ENCODE results near the gene C6orf62. TPM values are rescaled to one million over a fixed set of nuclear protein-coding genes. Genes with fewer than 3 reads are reported as not detected.
"Not testable (repeated sequence)": the region's sequence is repeated elsewhere in the genome, so short reads cannot be mapped to it uniquely, and the experiment has no call there.

Gene C6orf62
- polyA plus RNA-seq, 2 of the 4 experiments (the other 2 are of a cell fraction), result 66.3 to 73.4 TPM

DNA sequence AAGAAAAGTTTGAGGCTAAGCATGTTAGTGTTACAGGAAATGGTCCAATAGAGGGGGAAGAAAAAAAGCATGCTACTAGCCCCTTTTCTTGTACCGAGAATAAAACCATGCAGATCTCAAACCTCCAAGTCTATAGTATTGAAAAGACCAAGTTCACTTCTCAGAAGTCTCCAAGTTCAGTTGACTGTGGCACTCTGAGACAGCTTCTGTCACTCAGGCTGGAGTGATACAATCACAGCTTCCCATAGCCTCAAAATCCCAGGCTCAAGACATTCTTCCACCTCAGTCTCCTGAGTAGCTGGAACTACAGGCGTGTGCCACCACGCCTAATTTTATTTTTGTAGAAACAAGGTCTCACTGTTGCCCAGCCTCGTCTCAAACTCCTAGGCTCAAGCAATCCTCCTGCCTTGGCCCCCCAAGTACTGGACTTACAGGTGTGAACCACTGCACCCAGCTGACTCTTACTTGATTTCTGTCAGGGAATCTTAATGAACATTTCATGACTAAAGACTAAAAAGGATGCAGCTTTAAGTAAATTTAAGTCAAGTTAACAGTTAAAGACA lies 16.2 kb downstream of the C6orf62 start:
- Histone ChIP-seq H3K9me3 (no peaks in the 10 kb centered on the region), H3K4me3 (no peak overlapping the region), H3K27ac (no peak overlapping the region), H3K4me1 (no peaks in the 10 kb centered on the region; the same call in 2 of the 3 replicates), H3K4me2 (no peak overlapping the region)
- FAIRE-seq (no peak), ATAC-seq (peak in 1 of 2 experiments; percentile 18; a peak in 3 of 6 replicates), DNase-seq (ENCODE audit: low read depth in 1 of 2, low spot score in 1 of 2) (no peak)
- POLR2A ChIA-PET, result no interaction called here
- CTCF ChIA-PET, result interaction anchor here (0.6 to 1.2 kb wide), 4 partner anchors 11 to 127 kb away, joined by 3 to 4 read pairs (median 3); no protein-coding TSS in a partner anchor
- 90% methylated on average over 4 of the region's 4 CpGs for WGBS (ENCODE audit: missing lambda C conversion rate)
- TF ChIP-seq FOXS1 (CRISPR knock-in tag; IDR thresholded peaks at IDR 0.05), result no peak
- TF ChIP-seq RNF2 (IDR thresholded peaks at IDR 0.05; ENCODE audit: borderline replicate concordance, low read depth), result no peak
- no peak for TF ChIP-seq HOXA7 (CRISPR knock-in tag; IDR thresholded peaks at IDR 0.05)
- no peak for TF ChIP-seq MAZ (IDR thresholded peaks at IDR 0.05; ENCODE audit: borderline replicate concordance, low read depth, low read length)

DNA sequence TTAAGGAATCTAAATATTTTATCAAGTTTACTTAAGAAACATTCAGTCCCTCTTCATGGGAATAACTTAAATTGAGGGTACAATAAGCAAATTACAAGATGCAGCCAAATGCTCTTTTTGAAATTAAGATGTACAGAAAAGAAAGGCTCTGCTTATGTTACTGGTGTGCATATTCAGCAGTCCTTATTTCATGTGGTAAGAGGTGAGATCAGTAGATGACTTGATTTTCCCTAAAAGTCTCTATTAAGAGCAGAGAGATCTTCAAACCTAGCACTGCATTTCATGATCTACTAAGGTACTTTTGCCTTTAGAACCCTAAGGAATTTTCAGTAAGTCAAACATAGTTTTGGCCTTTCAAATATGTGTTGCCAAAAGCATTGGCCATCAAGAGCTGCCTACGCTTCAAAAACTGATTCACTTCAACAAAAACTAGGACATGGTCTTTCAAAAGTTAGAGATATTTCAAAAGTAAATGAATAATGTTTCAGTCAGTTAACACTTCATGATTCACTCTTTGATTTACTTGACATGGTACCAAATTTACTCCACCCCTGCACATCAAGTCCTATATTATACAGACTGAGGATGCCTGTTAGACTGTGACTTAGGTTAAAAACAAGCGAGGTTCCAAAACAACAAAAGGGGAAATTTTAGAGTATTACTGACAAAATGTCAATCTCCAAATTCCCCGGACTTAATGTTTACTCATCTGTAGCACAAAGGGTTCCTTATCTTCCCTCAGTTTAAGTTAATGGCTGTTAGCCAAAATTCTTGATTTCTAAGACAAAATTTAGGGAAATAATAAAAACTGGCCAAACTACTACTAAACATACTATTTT lies 19.2 kb downstream of the C6orf62 start:
- no peak overlapping the region for H3K4me2 ChIP-seq
- POLR2A ChIA-PET, result interaction anchor here (0.6 kb wide), 2 partner anchors 9 to 20 kb away, joined by 4 to 7 read pairs; no protein-coding TSS in a partner anchor
- no peak overlapping the region for H3K27ac ChIP-seq
- DNase-seq (ENCODE audit: low read depth in 1 of 2, low spot score in 1 of 2) (no peak), ATAC-seq (no peak), FAIRE-seq (no peak)
- no peak overlapping the region for H3K4me3 ChIP-seq
- no peaks in the 10 kb centered on the region for H3K9me3 ChIP-seq
- TF ChIP-seq HOXB5 (CRISPR knock-in tag; IDR thresholded peaks at IDR 0.05), result no peak
- TF ChIP-seq, protein P1, sequence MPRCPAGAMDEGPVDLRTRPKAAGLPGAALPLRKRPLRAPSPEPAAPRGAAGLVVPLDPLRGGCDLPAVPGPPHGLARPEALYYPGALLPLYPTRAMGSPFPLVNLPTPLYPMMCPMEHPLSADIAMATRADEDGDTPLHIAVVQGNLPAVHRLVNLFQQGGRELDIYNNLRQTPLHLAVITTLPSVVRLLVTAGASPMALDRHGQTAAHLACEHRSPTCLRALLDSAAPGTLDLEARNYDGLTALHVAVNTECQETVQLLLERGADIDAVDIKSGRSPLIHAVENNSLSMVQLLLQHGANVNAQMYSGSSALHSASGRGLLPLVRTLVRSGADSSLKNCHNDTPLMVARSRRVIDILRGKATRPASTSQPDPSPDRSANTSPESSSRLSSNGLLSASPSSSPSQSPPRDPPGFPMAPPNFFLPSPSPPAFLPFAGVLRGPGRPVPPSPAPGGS (IDR thresholded peaks at IDR 0.05), result no peak
- TF ChIP-seq ZFP36 (IDR thresholded peaks at IDR 0.05; ENCODE audit: borderline replicate concordance, partially characterized antibody), result no peak
- no peak for TF ChIP-seq TFCP2L1 (CRISPR knock-in tag; IDR thresholded peaks at IDR 0.05)
- CTCF ChIA-PET, result interaction anchor here (0.5 to 2.5 kb wide), 3 partner anchors 10 to 175 kb away, joined by 3 to 10 read pairs (median 4); no protein-coding TSS in a partner anchor
- H3K4me1 ChIP-seq, result no peaks in the 10 kb centered on the region; the same call in 2 of the 3 replicates
- WGBS (ENCODE audit: missing lambda C conversion rate), result 75% methylated on average over 3 of the region's 3 CpGs

DNA sequence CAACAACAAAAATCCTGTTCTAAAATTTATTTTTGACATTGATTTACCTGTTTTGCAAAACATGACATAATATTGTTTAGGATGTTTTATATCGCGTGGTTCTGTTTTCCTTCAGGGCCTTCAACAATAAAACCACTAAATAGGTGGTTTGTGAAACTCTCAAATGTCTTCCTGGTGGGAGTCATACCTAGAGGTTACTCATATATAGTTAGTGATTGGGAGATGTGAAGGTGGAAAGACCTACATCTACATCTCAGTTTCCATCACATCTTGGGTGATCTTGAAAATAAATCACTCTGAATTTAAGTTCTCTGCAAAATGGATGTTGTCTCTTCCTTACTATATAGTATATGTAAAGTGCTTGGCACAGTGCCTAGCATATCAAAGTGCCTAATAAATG lies 22.9 kb downstream of the C6orf62 start:
- DNase-seq (ENCODE audit: low read depth in 1 of 2, low spot score in 1 of 2), result no peak
- Histone ChIP-seq H3K4me2 (no peak overlapping the region), H3K4me1 (no peaks in the 10 kb centered on the region; the same call in 2 of the 3 replicates), H3K27ac (no peak overlapping the region), H3K9me3 (no peaks in the 10 kb centered on the region), H3K4me3 (no peak overlapping the region)
- ChIA-PET CTCF (interaction anchor here (0.7 to 6.0 kb wide), 5 partner anchors 8 to 175 kb away, joined by 3 to 32 read pairs (median 3); no protein-coding TSS in a partner anchor), POLR2A (no interaction called here)
- no peak for FAIRE-seq
- TF ChIP-seq POLR2AphosphoS2 (conservative IDR thresholded peaks at IDR 0.05; ENCODE audit: low read length) (no peak), KDM5A (IDR thresholded peaks at IDR 0.05) (no peak)
- WGBS (ENCODE audit: missing lambda C conversion rate), result 97% methylated on average over 2 of the region's 2 CpGs
- ATAC-seq, result no peak

DNA sequence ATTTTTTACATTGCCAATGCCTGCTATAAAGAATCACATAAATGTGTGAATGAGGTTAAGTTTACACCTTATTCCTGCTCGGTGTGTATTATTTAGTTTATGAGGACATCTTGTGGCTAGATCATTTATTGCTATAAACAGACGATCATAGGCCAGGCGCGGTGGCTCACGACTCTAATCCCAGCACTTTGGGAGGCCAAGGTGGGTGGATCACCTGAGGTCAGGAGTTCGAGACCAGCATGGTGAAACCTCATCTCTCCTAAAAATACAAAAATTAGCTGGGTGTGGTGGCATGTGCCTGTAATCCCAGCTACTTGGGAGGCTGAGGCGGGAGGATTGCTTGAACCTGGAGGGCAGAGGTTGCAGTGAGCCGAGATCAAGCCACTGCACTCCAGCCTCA lies 23.3 kb downstream of the C6orf62 start:
- POLR2A ChIA-PET, H3K4me1 ChIP-seq, H3K4me2 ChIP-seq, H3K27ac ChIP-seq, FAIRE-seq, H3K9me3 ChIP-seq, H3K4me3 ChIP-seq: not testable (repeated sequence)
- ATAC-seq (peak; percentile 90), DNase-seq (ENCODE audit: low read depth in 1 of 2, low spot score in 1 of 2) (peak; percentile 17 to 55)
- 29% methylated on average over 8 of the region's 8 CpGs for WGBS (ENCODE audit: missing lambda C conversion rate)
- CTCF ChIA-PET, result interaction anchor here (0.7 to 6.0 kb wide), 4 partner anchors 9 to 175 kb away, joined by 3 to 32 read pairs (median 3); no protein-coding TSS in a partner anchor
- TF ChIP-seq RAD21 (conservative IDR thresholded peaks at IDR 0.05 in 1 of 2, IDR thresholded peaks at IDR 0.05 in 1 of 2) (peak; percentile 74 to 76), SMC3 (IDR thresholded peaks at IDR 0.05) (peak; percentile 60)
- TF ChIP-seq, protein P2, sequence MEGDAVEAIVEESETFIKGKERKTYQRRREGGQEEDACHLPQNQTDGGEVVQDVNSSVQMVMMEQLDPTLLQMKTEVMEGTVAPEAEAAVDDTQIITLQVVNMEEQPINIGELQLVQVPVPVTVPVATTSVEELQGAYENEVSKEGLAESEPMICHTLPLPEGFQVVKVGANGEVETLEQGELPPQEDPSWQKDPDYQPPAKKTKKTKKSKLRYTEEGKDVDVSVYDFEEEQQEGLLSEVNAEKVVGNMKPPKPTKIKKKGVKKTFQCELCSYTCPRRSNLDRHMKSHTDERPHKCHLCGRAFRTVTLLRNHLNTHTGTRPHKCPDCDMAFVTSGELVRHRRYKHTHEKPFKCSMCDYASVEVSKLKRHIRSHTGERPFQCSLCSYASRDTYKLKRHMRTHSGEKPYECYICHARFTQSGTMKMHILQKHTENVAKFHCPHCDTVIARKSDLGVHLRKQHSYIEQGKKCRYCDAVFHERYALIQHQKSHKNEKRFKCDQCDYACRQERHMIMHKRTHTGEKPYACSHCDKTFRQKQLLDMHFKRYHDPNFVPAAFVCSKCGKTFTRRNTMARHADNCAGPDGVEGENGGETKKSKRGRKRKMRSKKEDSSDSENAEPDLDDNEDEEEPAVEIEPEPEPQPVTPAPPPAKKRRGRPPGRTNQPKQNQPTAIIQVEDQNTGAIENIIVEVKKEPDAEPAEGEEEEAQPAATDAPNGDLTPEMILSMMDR (IDR thresholded peaks at IDR 0.05), result peak; percentile 58

All from A549 (cell line).